ENCODE data around the gene PRAME.

DNA sequence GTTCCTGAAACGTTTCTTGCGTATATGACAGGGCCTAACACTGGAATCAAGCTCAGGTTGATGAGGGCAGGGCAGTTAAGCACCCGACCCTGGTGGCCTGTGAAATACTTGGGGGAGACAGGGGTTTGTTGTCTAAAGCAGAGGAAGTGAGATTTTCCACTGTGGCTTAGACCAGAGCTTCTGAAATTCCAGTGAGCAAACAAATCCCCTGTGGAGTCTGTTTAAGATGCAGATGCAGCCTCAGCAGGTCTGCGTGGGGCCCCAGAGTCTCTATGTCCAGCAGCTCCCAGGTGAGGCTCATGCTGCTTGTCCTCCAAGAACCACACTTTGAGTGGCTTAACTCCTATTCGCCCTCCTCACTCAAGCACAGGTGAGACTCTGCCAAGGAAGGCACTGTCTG is 39.1 kb upstream of the PRAME start:
- no peak for TF ChIP-seq POLR2A (IDR thresholded peaks at IDR 0.05)
- TF ChIP-seq, protein P1, sequence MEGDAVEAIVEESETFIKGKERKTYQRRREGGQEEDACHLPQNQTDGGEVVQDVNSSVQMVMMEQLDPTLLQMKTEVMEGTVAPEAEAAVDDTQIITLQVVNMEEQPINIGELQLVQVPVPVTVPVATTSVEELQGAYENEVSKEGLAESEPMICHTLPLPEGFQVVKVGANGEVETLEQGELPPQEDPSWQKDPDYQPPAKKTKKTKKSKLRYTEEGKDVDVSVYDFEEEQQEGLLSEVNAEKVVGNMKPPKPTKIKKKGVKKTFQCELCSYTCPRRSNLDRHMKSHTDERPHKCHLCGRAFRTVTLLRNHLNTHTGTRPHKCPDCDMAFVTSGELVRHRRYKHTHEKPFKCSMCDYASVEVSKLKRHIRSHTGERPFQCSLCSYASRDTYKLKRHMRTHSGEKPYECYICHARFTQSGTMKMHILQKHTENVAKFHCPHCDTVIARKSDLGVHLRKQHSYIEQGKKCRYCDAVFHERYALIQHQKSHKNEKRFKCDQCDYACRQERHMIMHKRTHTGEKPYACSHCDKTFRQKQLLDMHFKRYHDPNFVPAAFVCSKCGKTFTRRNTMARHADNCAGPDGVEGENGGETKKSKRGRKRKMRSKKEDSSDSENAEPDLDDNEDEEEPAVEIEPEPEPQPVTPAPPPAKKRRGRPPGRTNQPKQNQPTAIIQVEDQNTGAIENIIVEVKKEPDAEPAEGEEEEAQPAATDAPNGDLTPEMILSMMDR (IDR thresholded peaks at IDR 0.05): no peak
- TF ChIP-seq EP300 (IDR thresholded peaks at IDR 0.05): no peak
